K562 (cell line): ENCODE data around the gene UPF2. TPM values are rescaled to one million over a fixed set of nuclear protein-coding genes. Genes with fewer than 3 reads are reported as not detected.
A peak's percentile ranks its signal among the peaks of the same experiment; 100 is the strongest.

Source experiments
- CBFA2T2 ChIP-seq: fragments of 450-650 bp; conservative IDR thresholded peaks from 2 replicates; pipeline ENCODE4 v1.6.1; 2017; ENCODE audit warnings: mild to moderate bottlenecking
- FOXA1 ChIP-seq: fragments of 450-650 bp; IDR thresholded peaks from 2 replicates; pipeline ENCODE4 v1.6.1; 2016; ENCODE audit warnings: mild to moderate bottlenecking, borderline replicate concordance
- FUS ChIP-seq: fragments of 200-400 bp; formaldehyde crosslinking; optimal IDR thresholded peaks from 2 replicates; pipeline ENCODE3; 2017; ENCODE audit warnings: low read depth, low read length
- HDAC2 ChIP-seq: fragments of 450-650 bp; IDR thresholded peaks from 2 replicates; pipeline ENCODE4 v1.6.1; 2016; ENCODE audit warnings: mild to moderate bottlenecking
- MCM2 ChIP-seq: fragments of 450-650 bp; IDR thresholded peaks from 2 replicates; pipeline ENCODE4 v1.6.1; 2017; ENCODE audit warnings: low read depth, mild to moderate bottlenecking
- NR4A1 ChIP-seq, 2 experiments: fragments of 250-450 bp in 1 of 2; fragments of 450-650 bp in 1 of 2; sonication (Bioruptor Pico) in 1 of 2; IDR thresholded peaks; 2 replicates each; pipeline versions ENCODE4 v1.4.0 to v1.6.1; 2016 to 2020; ENCODE audit warnings: mild to moderate bottlenecking in 2 of 2, missing compliant biosample characterization in 1 of 2, missing genetic modification characterization in 1 of 2, moderate library complexity in 1 of 2
- SIX5 ChIP-seq, 2 experiments: IDR thresholded peaks; 2 replicates each; pipeline ENCODE4 v1.6.1; 2011; ENCODE audit warnings: low read length in 2 of 2, borderline replicate concordance in 1 of 2, low read depth in 1 of 2, mild to moderate bottlenecking in 1 of 2, moderate library complexity in 1 of 2; ENCODE audit not compliant: insufficient read depth in 1 of 2
- SMARCC2 ChIP-seq: fragments of 450-650 bp; IDR thresholded peaks from 2 replicates; pipeline ENCODE4 v1.6.1; 2017; ENCODE audit warnings: antibody characterized with exemption, moderate library complexity, mild to moderate bottlenecking, low read depth
- TCF15 ChIP-seq: fragments of 250-450 bp; sonication (Bioruptor Pico); IDR thresholded peaks from 2 replicates; pipeline ENCODE4 v1.8.0; 2022; ENCODE audit warnings: moderate library complexity, mild to moderate bottlenecking, inconsistent platforms
- TCFL5 ChIP-seq: fragments of 250-450 bp; sonication (Bioruptor Pico); conservative IDR thresholded peaks from 2 replicates; pipeline ENCODE4 v1.6.1; 2021; ENCODE audit warnings: mild to moderate bottlenecking, moderate library complexity, matching md5 sums
- TSHZ1 ChIP-seq: fragments of 250-450 bp; sonication (Bioruptor Pico); IDR thresholded peaks from 2 replicates; pipeline ENCODE4 v1.4.0; 2020; ENCODE audit warnings: mild to moderate bottlenecking, moderate library complexity
- ZBTB2 ChIP-seq: fragments of 450-650 bp; IDR thresholded peaks from 2 replicates; pipeline ENCODE4 v1.6.1; 2016; ENCODE audit warnings: antibody characterized with exemption
- ZKSCAN1 ChIP-seq: fragments of 150-350 bp; IDR thresholded peaks from 2 replicates; pipeline ENCODE4 v1.6.1; 2016; ENCODE audit warnings: low read depth, low read length
- ZNF324 ChIP-seq: fragments of 250-450 bp; sonication (Bioruptor Pico); IDR thresholded peaks from 2 replicates; pipeline ENCODE4 v1.4.0; 2020; ENCODE audit warnings: mild to moderate bottlenecking
- ZNF583 ChIP-seq: fragments of 250-450 bp; sonication (Bioruptor Pico); IDR thresholded peaks from 2 replicates; pipeline ENCODE4 v1.4.0; 2020
- ZNF639 ChIP-seq, 2 experiments: fragments of 200-800 bp in 1 of 2; sonication (Bioruptor generic) in 1 of 2; sonication (generic) in 1 of 2; formaldehyde crosslinking in 1 of 2; IDR thresholded peaks in 1 of 2; conservative IDR thresholded peaks in 1 of 2; 2 replicates each; pipeline versions ENCODE4 v1.5.0 to v1.6.1; 2016 to 2020; ENCODE audit warnings: missing compliant biosample characterization in 1 of 2, missing genetic modification characterization in 1 of 2, missing genetic modification reagents in 1 of 2
- ZNF740 ChIP-seq, 3 experiments: fragments of 200-800 bp in 1 of 3; sonication (Bioruptor generic) in 1 of 3; sonication (generic) in 1 of 3; formaldehyde crosslinking in 1 of 3; IDR thresholded peaks; 2 replicates each; pipeline versions ENCODE4 v1.6.1 to v1.8.0; 2016 to 2022; ENCODE audit warnings: mild to moderate bottlenecking in 2 of 3, missing compliant biosample characterization in 2 of 3, missing genetic modification characterization in 2 of 3, missing genetic modification reagents in 1 of 3
- polyA plus RNA-seq, 8 experiments: library from polyadenylated mRNA; depleted of rRNA in 4 of 8; stranded (reverse) in 5 of 8; unstranded in 3 of 8; fragments of >200 nt; fragmentation: Nextera tagmentation in 2 of 8; fragmentation: Illumina TruSeq in 1 of 8; extraction: Ambion mirVana in 2 of 8; extraction: Trizol in 1 of 8; gene quantifications; 2 replicates each; pipeline versions ENCODE4 v1.2.1 to v1.2.3, GENCODE V29; 2011 to 2014; ENCODE audit warnings: inconsistent platforms in 1 of 8, missing spikeins in 1 of 8
- total RNA-seq, 7 experiments: library from RNA; depleted of rRNA in 6 of 7; stranded (reverse); fragments of >200 nt in 6 of 7; fragmentation: Illumina TruSeq in 2 of 7; extraction: Trizol in 2 of 7; gene quantifications; 2 replicates each; pipeline versions ENCODE4 v1.2.1 to v1.2.3, GENCODE V29; 2011 to 2021; ENCODE audit warnings: low replicate concordance in 1 of 7

UPF2 gene
- total and polyA plus RNA-seq, 9 of the 15 experiments (the other 6 are each of a cell fraction or from before 2014, with no cell fraction given): 13.9 to 37.7 (median 23.7) TPM

- TF ChIP-seq HDAC2 (no peak), ZBTB2 (no peak), CBFA2T2 (no peak), SIX5 (IDR thresholded peaks at IDR 0.05; ENCODE audit: borderline replicate concordance in 1 of 2, insufficient read depth in 1 of 2, low read depth in 1 of 2, low read length in 2 of 2) (no peak), NR4A1 (CRISPR knock-in tag; IDR thresholded peaks at IDR 0.05) (no peak), NR4A1 (tag; IDR thresholded peaks at IDR 0.05) (0 out of 2 replicates have a peak, but pooled peaks have one; percentile 15), TSHZ1 (CRISPR knock-in tag) (0 out of 2 replicates have a peak, but pooled peaks have one; percentile 30), MCM2 (no peak), ZNF324 (CRISPR knock-in tag) (no peak), ZNF639 (CRISPR knock-in tag; conservative IDR thresholded peaks at IDR 0.05 in 1 of 2, IDR thresholded peaks at IDR 0.05 in 1 of 2) (0 out of 4 replicates have a peak, but pooled peaks of 1 of the 2 experiments have one; percentile 65), ZNF583 (CRISPR knock-in tag) (0 out of 2 replicates have a peak, but pooled peaks have one; percentile 4), ZNF740 (CRISPR knock-in tag; IDR thresholded peaks at IDR 0.05) (no peak), ZNF740 (tag; IDR thresholded peaks at IDR 0.05) (peak in 1 of 2 experiments; percentile 39; a peak in 1 of 4 replicates), SMARCC2 (no peak), FOXA1 (no peak), TCFL5 (CRISPR knock-in tag) (no peak), ZKSCAN1 (no peak), TCF15 (CRISPR knock-in tag) (0 out of 2 replicates have a peak, but pooled peaks have one; percentile 3), FUS (no peak)
These were observed 143.3 kb downstream of the UPF2 start (continued) for GRCh38 chr10:11899067-11899876.
